NCI-H146 treated with DMSO at 0.1 percent for 48 hours (cell line): ENCODE results near the gene PJA2.
"Not testable (repeated sequence)": the region's sequence is repeated elsewhere in the genome, so short reads cannot be mapped to it uniquely, and the experiment has no call there.

Experiments used
- DNase-seq: peaks from one replicate; lab custom pipeline; 2025; ENCODE audit not compliant: unreplicated experiment; lab: John Stamatoyannopoulos, UW

PJA2 gene

GRCh38 chr5:109309326-109310063 is 100.3 kb downstream of the PJA2 start:
- no peak for DNase-seq

GRCh38 chr5:109307951-109308350 is 101.8 kb downstream of the PJA2 start:
- no peak for DNase-seq

GRCh38 chr5:109307456-109307855 is 102.3 kb downstream of the PJA2 start:
- DNase-seq: no peak

- no peak for DNase-seq
Measured at GRCh38 chr5:109305352-109305751, 104.4 kb downstream of the PJA2 start.

GRCh38 chr5:109304309-109304708 is 105.5 kb downstream of the PJA2 start:
- no peak for DNase-seq

GRCh38 chr5:109300367-109300766 is 109.4 kb downstream of the PJA2 start:
- no peak for DNase-seq

- DNase-seq: no peak
Measured at GRCh38 chr5:109299557-109299956, 110.2 kb downstream of the PJA2 start.

- no peak for DNase-seq
Measured at GRCh38 chr5:109298794-109299193, 111.0 kb downstream of the PJA2 start.

GRCh38 chr5:109297900-109298299 is 111.9 kb downstream of the PJA2 start:
- no peak for DNase-seq

GRCh38 chr5:109291090-109291489 is 118.7 kb downstream of the PJA2 start:
- DNase-seq: no peak

GRCh38 chr5:109290231-109290630 is 119.5 kb downstream of the PJA2 start:
- no peak for DNase-seq

- not testable (repeated sequence) for DNase-seq
Measured at GRCh38 chr5:109286628-109287027, 123.1 kb downstream of the PJA2 start.
